Measurements from ENCODE around the gene MFNG.
A peak's percentile ranks its signal among the peaks of the same experiment; 100 is the strongest.

Gene MFNG

GRCh38 chr22:37511395-37512104, 25.4 kb upstream of the MFNG start:
- DNase-seq (ENCODE audit: low spot score) = no peak

- DNase-seq (ENCODE audit: low spot score) = no peak
Measured at GRCh38 chr22:37510091-37510490, 23.9 kb upstream of the MFNG start.

- no peak for DNase-seq (ENCODE audit: low spot score)
Measured at GRCh38 chr22:37509059-37509860, 23.1 kb upstream of the MFNG start.

- no peak for DNase-seq (ENCODE audit: low spot score)
Measured at GRCh38 chr22:37508431-37508992, 22.3 kb upstream of the MFNG start.

- DNase-seq (ENCODE audit: low spot score) = no peak
Measured at GRCh38 chr22:37507731-37508130, 21.5 kb upstream of the MFNG start.

- DNase-seq (ENCODE audit: low spot score) = no peak
Measured at GRCh38 chr22:37505989-37506388, 19.8 kb upstream of the MFNG start.

GRCh38 chr22:37505565-37505964, 19.4 kb upstream of the MFNG start:
- DNase-seq (ENCODE audit: low spot score) = no peak

GRCh38 chr22:37504964-37505363, 18.8 kb upstream of the MFNG start:
- DNase-seq (ENCODE audit: low spot score) = no peak

GRCh38 chr22:37503850-37504249, 17.7 kb upstream of the MFNG start:
- DNase-seq (ENCODE audit: low spot score) = no peak

GRCh38 chr22:37503183-37503683, 17.0 kb upstream of the MFNG start:
- no peak for DNase-seq (ENCODE audit: low spot score)

- DNase-seq (ENCODE audit: low spot score) = peak; percentile 83
Measured at GRCh38 chr22:37502342-37503182, 16.4 kb upstream of the MFNG start.

GRCh38 chr22:37501610-37502341, 15.6 kb upstream of the MFNG start:
- DNase-seq (ENCODE audit: low spot score) = peak; percentile 92

- DNase-seq (ENCODE audit: low spot score) = peak; percentile 58
Measured at GRCh38 chr22:37500745-37501609, 14.8 kb upstream of the MFNG start.

- no peak for DNase-seq (ENCODE audit: low spot score)
Measured at GRCh38 chr22:37499789-37500540, 13.8 kb upstream of the MFNG start.

GRCh38 chr22:37499027-37499707, 13.0 kb upstream of the MFNG start:
- DNase-seq (ENCODE audit: low spot score) = no peak

- peak; percentile 92 for DNase-seq (ENCODE audit: low spot score)
Measured at GRCh38 chr22:37498289-37498909, 12.2 kb upstream of the MFNG start.

GRCh38 chr22:37497062-37497599, 10.9 kb upstream of the MFNG start:
- no peak for DNase-seq (ENCODE audit: low spot score)

- DNase-seq (ENCODE audit: low spot score) = no peak
Measured at GRCh38 chr22:37496651-37497050, 10.5 kb upstream of the MFNG start.
